HG02623 (cell line): ENCODE results near the gene TAF11L13.
"Not testable (repeated sequence)": the region's sequence is repeated elsewhere in the genome, so short reads cannot be mapped to it uniquely, and the experiment has no call there.

Experiments
- ATAC-seq: cut with Tn5 transposase; IDR thresholded peaks from one replicate; pipeline ENCODE4 v1.9.1; 2021; ENCODE audit warnings: moderate library complexity; ENCODE audit not compliant: unreplicated experiment

The TAF11L13 gene

GRCh38 chr5:17631788-17632187, at the start of gene TAF11L13:
TSS of gene TAF11L13 (plus strand) at chr5:17632088.
- ATAC-seq: not testable (repeated sequence)

GRCh38 chr5:17585658-17586057, 46.2 kb upstream of the TAF11L13 start, which contains the start of gene TAF11L7:
TSS of gene TAF11L7 (minus strand) at chr5:17585758.
- not testable (repeated sequence) for ATAC-seq

- ATAC-seq: not testable (repeated sequence)
Measured at GRCh38 chr5:17590860-17591259, 41.0 kb upstream of the TAF11L13 start, which contains the start of gene TAF11L8. TSS of gene TAF11L8 (minus strand) at chr5:17590960.

GRCh38 chr5:17594255-17594654, 37.6 kb upstream of the TAF11L13 start, which contains the start of gene TAF11L9:
TSS of gene TAF11L9 (minus strand) at chr5:17594394.
- not testable (repeated sequence) for ATAC-seq

- ATAC-seq: not testable (repeated sequence)
Measured at GRCh38 chr5:17597728-17598127, 34.2 kb upstream of the TAF11L13 start, which contains the start of gene TAF11L10. TSS of gene TAF11L10 (minus strand) at chr5:17597828.

GRCh38 chr5:17603880-17604279, 28.0 kb upstream of the TAF11L13 start, which contains the start of gene TAF11L11:
TSS of gene TAF11L11 (plus strand) at chr5:17604183.
- ATAC-seq: not testable (repeated sequence)

- ATAC-seq: no peak
Measured at GRCh38 chr5:17604951-17605350, 26.9 kb upstream of the TAF11L13 start.

- ATAC-seq: not testable (repeated sequence)
Measured at GRCh38 chr5:17607461-17607860, 24.4 kb upstream of the TAF11L13 start.

- ATAC-seq: not testable (repeated sequence)
Measured at GRCh38 chr5:17610092-17610491, 21.8 kb upstream of the TAF11L13 start, which contains the start of gene TAF11L12. TSS of gene TAF11L12 (plus strand) at chr5:17610392.

GRCh38 chr5:17614872-17615605, 16.8 kb upstream of the TAF11L13 start:
- ATAC-seq: no peak

- ATAC-seq: no peak
Measured at GRCh38 chr5:17619354-17619753, 12.5 kb upstream of the TAF11L13 start.

GRCh38 chr5:17620627-17621026, 11.3 kb upstream of the TAF11L13 start:
- no peak for ATAC-seq

GRCh38 chr5:17625686-17626085, 6.2 kb upstream of the TAF11L13 start:
- no peak for ATAC-seq

- no peak for ATAC-seq
Measured at GRCh38 chr5:17634160-17634559, 2.3 kb downstream of the TAF11L13 start, which contains the start of gene TAF11L14. TSS of gene TAF11L14 (plus strand) at chr5:17634460.

- not testable (repeated sequence) for ATAC-seq
Measured at GRCh38 chr5:17649232-17649631, 17.3 kb downstream of the TAF11L13 start.

- not testable (repeated sequence) for ATAC-seq
Measured at GRCh38 chr5:17655201-17655759, 23.4 kb downstream of the TAF11L13 start.

GRCh38 chr5:17655921-17656320, 24.0 kb downstream of the TAF11L13 start:
- no peak for ATAC-seq

GRCh38 chr5:17663182-17663581, 31.3 kb downstream of the TAF11L13 start:
- ATAC-seq: no peak

- ATAC-seq: no peak
Measured at GRCh38 chr5:17665836-17666235, 33.9 kb downstream of the TAF11L13 start.

- no peak for ATAC-seq
Measured at GRCh38 chr5:17666726-17667235, 34.9 kb downstream of the TAF11L13 start.

- no peak for ATAC-seq
Measured at GRCh38 chr5:17670353-17670752, 38.5 kb downstream of the TAF11L13 start.
